WTC11 (cell line): ENCODE results near the gene NHSL2. TPM values are rescaled to one million over a fixed set of nuclear protein-coding genes. Genes with fewer than 3 reads are reported as not detected.

Experiments
- ATAC-seq: fragments of 200-7000 bp; cut with Tn5 transposase; 2 replicates; pipeline ENCODE4 v1.10.0; 2021; ENCODE audit warnings: mild to moderate bottlenecking, moderate library complexity
- CTCF ChIA-PET: fragments of 300-600 bp; sonication (Branson Sonifier 250); formaldehyde crosslinking; loops from one replicate; lab custom pipeline; 2021; ENCODE audit warnings: antibody characterized with exemption; lab: Charles Lee
- POLR2A ChIA-PET: fragments of 350-600 bp; sonication (Branson Sonifier 250); formaldehyde crosslinking; loops from one replicate; lab custom pipeline; 2021; ENCODE audit warnings: antibody characterized with exemption; lab: Charles Lee
- DNase-seq: peaks from one replicate; pipeline ENCODE4 v3.0.0; 2021; ENCODE audit warnings: low spot score
- H3K27ac Mint-ChIP-seq: 2 replicates; pipeline ENCODE4 v1.8.0; 2021; ENCODE audit warnings: mixed read lengths
- H3K27me3 Mint-ChIP-seq: 2 replicates; pipeline ENCODE4 v1.8.0; 2021; ENCODE audit warnings: low read depth, mild to moderate bottlenecking, moderate library complexity, mixed read lengths
- H3K36me3 Mint-ChIP-seq: 2 replicates; pipeline ENCODE4 v1.8.0; 2021; ENCODE audit warnings: mixed read lengths
- H3K4me1 Mint-ChIP-seq: 2 replicates; pipeline ENCODE4 v1.8.0; 2022; ENCODE audit warnings: mixed read lengths
- H3K4me3 Mint-ChIP-seq: 2 replicates; pipeline ENCODE4 v1.8.0; 2021; ENCODE audit warnings: mild to moderate bottlenecking, moderate library complexity, mixed read lengths
- H3K9me3 Mint-ChIP-seq: 2 replicates; pipeline ENCODE4 v1.8.0; 2021; ENCODE audit warnings: mixed read lengths
- AR ChIP-seq: fragments of 250-450 bp; sonication (Bioruptor Pico); IDR thresholded peaks from 2 replicates; pipeline ENCODE4 v1.9.0; 2021; ENCODE audit warnings: mild to moderate bottlenecking
- ATF1 ChIP-seq: sonication (generic); formaldehyde crosslinking; IDR thresholded peaks from 2 replicates; pipeline ENCODE4 v1.8.1; 2023; ENCODE audit warnings: mild to moderate bottlenecking, moderate library complexity, missing genetic modification reagents
- CREB1 ChIP-seq: sonication (generic); formaldehyde crosslinking; IDR thresholded peaks from 2 replicates; pipeline ENCODE4 v1.8.0; 2023; ENCODE audit warnings: mild to moderate bottlenecking, missing genetic modification reagents
- ELF4 ChIP-seq: sonication (generic); formaldehyde crosslinking; IDR thresholded peaks from 2 replicates; pipeline ENCODE4 v1.8.1; 2022; ENCODE audit warnings: low read depth, mild to moderate bottlenecking, moderate library complexity, missing genetic modification reagents
- FOXK1 ChIP-seq: sonication (generic); formaldehyde crosslinking; IDR thresholded peaks from 2 replicates; pipeline ENCODE4 v1.8.0; 2022; ENCODE audit warnings: mild to moderate bottlenecking, moderate library complexity, missing genetic modification reagents
- FOXP1 ChIP-seq: sonication (generic); formaldehyde crosslinking; IDR thresholded peaks from 2 replicates; pipeline ENCODE4 v1.8.0; 2022; ENCODE audit warnings: missing genetic modification reagents, mild to moderate bottlenecking, moderate library complexity, borderline replicate concordance
- GRHL2 ChIP-seq: fragments of 250-450 bp; sonication (Bioruptor Pico); IDR thresholded peaks from 2 replicates; pipeline ENCODE4 v1.8.0; 2022; ENCODE audit warnings: mild to moderate bottlenecking, moderate library complexity; ENCODE audit not compliant: insufficient replicate concordance, severe bottlenecking
- HMGA2 ChIP-seq: fragments of 250-450 bp; sonication (Bioruptor Pico); IDR thresholded peaks from 2 replicates; pipeline ENCODE4 v1.4.0; 2021; ENCODE audit warnings: mild to moderate bottlenecking, moderate library complexity
- MLX ChIP-seq: sonication (generic); formaldehyde crosslinking; IDR thresholded peaks from 2 replicates; pipeline ENCODE4 v1.8.1; 2023; ENCODE audit warnings: mild to moderate bottlenecking, missing genetic modification reagents, moderate library complexity
- PRDM15 ChIP-seq: sonication (generic); formaldehyde crosslinking; IDR thresholded peaks from 2 replicates; pipeline ENCODE4 v1.8.0; 2022; ENCODE audit warnings: missing genetic modification reagents
- PREB ChIP-seq: sonication (generic); formaldehyde crosslinking; IDR thresholded peaks from 2 replicates; pipeline ENCODE4 v1.8.1; 2022; ENCODE audit warnings: mild to moderate bottlenecking, missing genetic modification reagents, moderate library complexity, borderline replicate concordance
- SMAD4 ChIP-seq: sonication (generic); formaldehyde crosslinking; IDR thresholded peaks from 2 replicates; pipeline ENCODE4 v1.8.0; 2022; ENCODE audit warnings: mild to moderate bottlenecking, missing genetic modification reagents
- SOX15 ChIP-seq: fragments of 250-450 bp; sonication (Bioruptor Pico); IDR thresholded peaks from 2 replicates; pipeline ENCODE4 v1.9.0; 2021; ENCODE audit warnings: mild to moderate bottlenecking
- TEAD4 ChIP-seq: sonication (generic); formaldehyde crosslinking; IDR thresholded peaks from 2 replicates; pipeline ENCODE4 v1.8.0; 2022; ENCODE audit warnings: mild to moderate bottlenecking, missing genetic modification reagents
- TP53 ChIP-seq: sonication (generic); formaldehyde crosslinking; IDR thresholded peaks from 2 replicates; pipeline ENCODE4 v1.8.1; 2023; ENCODE audit warnings: mild to moderate bottlenecking, missing genetic modification reagents
- ZNF138 ChIP-seq: sonication (generic); formaldehyde crosslinking; conservative IDR thresholded peaks from 2 replicates; pipeline ENCODE4 v1.8.1; 2022; ENCODE audit warnings: mild to moderate bottlenecking, moderate library complexity, missing genetic modification reagents
- ZNF416 ChIP-seq: fragments of 250-450 bp; sonication (Bioruptor Pico); IDR thresholded peaks from 2 replicates; pipeline ENCODE4 v1.9.0; 2021; ENCODE audit warnings: mild to moderate bottlenecking, inconsistent platforms
- ZNF423 ChIP-seq: fragments of 250-450 bp; sonication (Bioruptor Pico); IDR thresholded peaks from 2 replicates; pipeline ENCODE4 v2.1.2; 2022; ENCODE audit warnings: mild to moderate bottlenecking, moderate library complexity
- total RNA-seq: library from RNA; stranded (reverse); gene quantifications from 3 replicates; pipeline ENCODE4 v1.2.3, GENCODE V29; 2021

NHSL2 gene
- total RNA-seq, 1 experiment from 2014 or later = 7.9 TPM

- TF ChIP-seq ZNF138 = no peak; the same call in 1 of the 2 replicates
Observed at GRCh38 chrX:72018277-72019112, 107.8 kb downstream of the NHSL2 start (continued).

GRCh38 chrX:72019487-72019886 lies 108.8 kb downstream of the NHSL2 start:
- Mint-ChIP-seq H3K4me3 (no peak overlapping the region), H3K27me3 (peaks cover 17% of the 10 kb centered on the region), H3K27ac (no peak overlapping the region), H3K9me3 (no peaks in the 10 kb centered on the region), H3K4me1 (peaks cover 16% of the 10 kb centered on the region), H3K36me3 (no peaks in the 10 kb centered on the region)
- no peak for ATAC-seq
- no peak for DNase-seq
- TF ChIP-seq TP53 (no peak), ZNF423 (CRISPR knock-in tag) (no peak), FOXP1 (CRISPR knock-in tag) (no peak), TEAD4 (no peak), ATF1 (CRISPR knock-in tag) (no peak), MLX (CRISPR knock-in tag) (no peak), SOX15 (CRISPR knock-in tag) (no peak)
- ChIA-PET POLR2A (no interaction called here), CTCF (interaction anchor here (0.7 to 3.1 kb wide), 9 partner anchors 10 to 109 kb away, joined by 3 to 19 read pairs (median 5); partner anchors contain the start of gene NHSL2)

- Mint-ChIP-seq H3K36me3 (no peaks in the 10 kb centered on the region), H3K9me3 (no peaks in the 10 kb centered on the region), H3K27ac (no peak overlapping the region), H3K27me3 (peaks cover 17% of the 10 kb centered on the region), H3K4me1 (peaks cover 16% of the 10 kb centered on the region), H3K4me3 (no peak overlapping the region)
- DNase-seq (no peak), ATAC-seq (no peak)
- CTCF ChIA-PET = interaction anchor here (0.7 to 3.1 kb wide), 5 partner anchors 9 to 107 kb away, joined by 3 to 18 read pairs (median 9); no protein-coding TSS in a partner anchor
- POLR2A ChIA-PET = no interaction called here
- no peak for TF ChIP-seq GRHL2 (CRISPR knock-in tag)
Observed at GRCh38 chrX:72020204-72020603, 109.6 kb downstream of the NHSL2 start.

GRCh38 chrX:72020788-72021187 lies 110.1 kb downstream of the NHSL2 start:
- POLR2A ChIA-PET = no interaction called here
- Mint-ChIP-seq H3K9me3 (no peaks in the 10 kb centered on the region), H3K27me3 (peaks cover 17% of the 10 kb centered on the region), H3K36me3 (no peaks in the 10 kb centered on the region), H3K4me3 (no peak overlapping the region), H3K4me1 (peaks cover 16% of the 10 kb centered on the region), H3K27ac (no peak overlapping the region)
- ATAC-seq (no peak), DNase-seq (no peak)
- CTCF ChIA-PET = interaction anchor here (1.3 to 2.6 kb wide), 4 partner anchors 8 to 110 kb away, joined by 3 to 23 read pairs (median 11); partner anchors contain the start of gene NHSL2
- TF ChIP-seq CREB1 (CRISPR knock-in tag) = no peak
- TF ChIP-seq ELF4 (CRISPR knock-in tag) = no peak
- TF ChIP-seq SMAD4 (CRISPR knock-in tag) = no peak
- no peak for TF ChIP-seq ZNF416 (CRISPR knock-in tag)
- no peak for TF ChIP-seq HMGA2 (CRISPR knock-in tag)
- TF ChIP-seq FOXK1 (CRISPR knock-in tag) = no peak
- no peak for TF ChIP-seq AR
- no peak for TF ChIP-seq PREB (CRISPR knock-in tag)
- no peak for TF ChIP-seq PRDM15 (CRISPR knock-in tag)
- TF ChIP-seq ZNF423 (CRISPR knock-in tag) = no peak
